Fibroblast of skin of scalp (primary cell): ENCODE data around the gene HLA-G.

ENCODE experiments used
- DNase-seq: peaks from one replicate; pipeline ENCODE4 v3.0.0-alpha.2; 2013

The HLA-G gene

GRCh38 chr6:29818892-29819291, 8.7 kb upstream of the HLA-G start:
- no peak for DNase-seq

- DNase-seq: no peak
These were observed 3.5 kb upstream of the HLA-G start for GRCh38 chr6:29824144-29824543.

- DNase-seq: no peak
These were observed 1.8 kb upstream of the HLA-G start for GRCh38 chr6:29825848-29826247.

GRCh38 chr6:29826271-29826670, 1.4 kb upstream of the HLA-G start:
- no peak for DNase-seq

GRCh38 chr6:29828471-29828797, 809 bp downstream of the HLA-G start:
- no peak for DNase-seq

GRCh38 chr6:29829766-29830165, 2.1 kb downstream of the HLA-G start:
- no peak for DNase-seq

GRCh38 chr6:29830409-29830808, 2.8 kb downstream of the HLA-G start:
- DNase-seq: no peak

GRCh38 chr6:29831776-29832175, 4.2 kb downstream of the HLA-G start:
- no peak for DNase-seq

GRCh38 chr6:29834564-29835436, 7.2 kb downstream of the HLA-G start:
- DNase-seq: peak; percentile 12

GRCh38 chr6:29839917-29840316, 12.3 kb downstream of the HLA-G start:
- no peak for DNase-seq

- no peak for DNase-seq
These were observed 13.4 kb downstream of the HLA-G start for GRCh38 chr6:29841030-29841429.

GRCh38 chr6:29845405-29846006, 17.9 kb downstream of the HLA-G start:
- DNase-seq: no peak

- DNase-seq: peak; percentile 49
These were observed 20.4 kb downstream of the HLA-G start for GRCh38 chr6:29847871-29848630.

- no peak for DNase-seq
These were observed 22.5 kb downstream of the HLA-G start for GRCh38 chr6:29850011-29850553.

- DNase-seq: no peak
These were observed 23.6 kb downstream of the HLA-G start for GRCh38 chr6:29851190-29851589.

GRCh38 chr6:29853245-29853644, 25.6 kb downstream of the HLA-G start:
- DNase-seq: no peak

- DNase-seq: no peak
These were observed 30.4 kb downstream of the HLA-G start for GRCh38 chr6:29858006-29858405.

- peak; percentile 4 for DNase-seq
These were observed 34.1 kb downstream of the HLA-G start for GRCh38 chr6:29861521-29862255.

GRCh38 chr6:29864037-29864810, 36.6 kb downstream of the HLA-G start:
- DNase-seq: no peak

GRCh38 chr6:29865631-29866030, 38.0 kb downstream of the HLA-G start:
- DNase-seq: no peak

- no peak for DNase-seq
These were observed 42.5 kb downstream of the HLA-G start for GRCh38 chr6:29870104-29870503.

- DNase-seq: no peak
These were observed 45.2 kb downstream of the HLA-G start for GRCh38 chr6:29872791-29873190.
